GM10847 (cell line): ENCODE data around the gene TRIM26.

Source experiments
- POLR2A ChIP-seq: IDR thresholded peaks from 2 replicates; pipeline ENCODE4 v1.6.1; 2011; ENCODE audit not compliant: insufficient read length; ENCODE audit errors: extremely low read depth

Gene TRIM26

DNA sequence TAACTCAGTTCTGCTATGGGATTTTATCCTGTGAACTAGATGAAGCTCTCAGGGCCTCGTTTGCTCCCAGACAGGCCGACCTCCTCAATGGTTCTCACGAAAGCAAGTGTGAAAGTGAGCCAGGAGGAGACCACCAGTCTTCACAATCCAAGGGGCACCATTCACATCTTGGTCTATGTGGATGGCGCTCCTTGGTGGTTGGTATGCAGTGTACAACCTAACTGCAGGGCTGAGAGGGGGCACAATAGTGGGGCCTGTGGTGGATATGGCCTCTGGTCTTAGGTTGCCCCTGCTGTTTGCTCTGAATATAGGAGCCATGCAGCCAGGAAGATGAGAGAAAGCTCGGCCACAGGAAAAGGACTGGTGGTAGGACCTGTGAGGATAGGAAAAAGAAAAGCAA, 24.7 kb downstream of the TRIM26 start:
- TF ChIP-seq POLR2A: no peak

DNA sequence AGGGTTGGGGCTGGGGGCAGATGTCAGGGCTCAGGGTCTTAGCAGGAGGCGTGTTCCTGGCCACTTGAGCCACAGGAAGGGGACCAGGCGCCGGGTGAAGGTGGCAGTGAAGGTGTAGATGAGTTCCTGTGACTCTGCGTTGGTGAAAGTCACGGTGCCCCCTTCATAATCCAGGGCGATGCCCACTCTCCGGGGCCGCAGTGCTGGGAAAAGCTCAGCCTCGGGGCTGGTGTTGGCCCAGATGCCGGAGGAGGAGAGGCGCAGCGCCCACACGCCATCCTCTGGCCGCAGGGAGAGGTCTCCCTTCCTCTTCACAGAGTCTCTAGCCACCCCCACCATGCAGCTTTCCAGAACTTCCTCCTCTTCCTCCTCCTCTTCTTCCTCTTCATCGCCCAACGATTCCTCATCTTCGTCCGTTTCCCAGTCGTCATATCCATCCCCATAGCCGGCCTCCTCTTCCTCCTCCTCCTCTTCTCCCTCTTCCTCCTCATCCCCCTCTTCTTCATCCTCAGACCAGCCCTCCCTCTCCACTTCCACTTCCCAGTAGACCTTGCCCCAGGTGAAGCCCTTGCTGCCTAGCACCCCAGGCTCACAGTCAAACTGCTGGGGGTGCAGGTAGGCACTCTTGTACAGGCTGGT, 27.2 kb downstream of the TRIM26 start:
- no peak for TF ChIP-seq POLR2A

DNA sequence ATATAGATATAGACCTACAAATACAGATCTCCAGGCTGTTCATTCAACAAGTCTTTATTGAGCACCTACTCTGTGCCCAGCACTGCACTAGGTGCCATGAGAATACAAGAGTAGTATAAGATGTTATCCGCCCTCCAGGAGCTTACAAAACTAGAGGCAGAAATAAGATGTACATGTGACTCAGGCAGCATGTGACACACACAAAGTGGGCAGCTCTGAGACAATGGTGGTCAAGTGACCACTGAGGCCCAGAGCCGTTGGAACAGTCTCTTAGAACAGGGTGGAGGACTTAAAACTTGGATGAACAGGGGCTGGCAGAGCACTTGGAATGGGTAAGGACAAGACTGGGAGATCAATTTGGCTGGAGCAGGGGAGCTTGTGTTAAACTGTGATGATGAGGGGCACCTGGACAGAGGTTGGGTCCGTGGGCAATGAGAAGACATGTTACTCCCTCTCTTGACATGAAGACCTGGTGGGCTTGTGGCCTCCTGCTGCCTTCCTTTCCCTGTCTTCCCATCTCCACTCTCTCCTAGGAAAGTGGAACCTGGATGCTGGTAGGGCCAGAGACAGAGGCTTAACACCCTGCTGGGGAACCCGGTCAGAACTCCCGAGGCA, 28.7 kb downstream of the TRIM26 start:
- TF ChIP-seq POLR2A: no peak

DNA sequence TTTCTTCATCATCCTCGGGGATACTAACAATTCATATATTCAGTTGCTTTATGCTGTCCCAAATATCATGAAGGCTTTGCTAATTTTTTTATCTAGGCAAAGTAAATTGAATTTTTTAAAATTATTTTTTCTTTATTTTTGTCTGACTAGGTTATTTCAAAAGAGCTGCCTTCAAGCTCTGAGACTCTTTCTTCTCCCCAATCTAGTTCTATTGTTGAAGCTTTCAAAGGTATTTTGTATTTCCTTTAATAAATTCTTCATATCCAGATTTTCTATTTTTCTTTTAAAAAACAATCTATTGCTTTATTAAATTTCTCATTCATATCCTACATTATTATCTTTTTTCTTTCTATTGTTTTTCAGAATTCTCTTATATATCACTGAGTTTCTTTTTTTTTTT, 33.1 kb downstream of the TRIM26 start:
- no peak for TF ChIP-seq POLR2A

DNA sequence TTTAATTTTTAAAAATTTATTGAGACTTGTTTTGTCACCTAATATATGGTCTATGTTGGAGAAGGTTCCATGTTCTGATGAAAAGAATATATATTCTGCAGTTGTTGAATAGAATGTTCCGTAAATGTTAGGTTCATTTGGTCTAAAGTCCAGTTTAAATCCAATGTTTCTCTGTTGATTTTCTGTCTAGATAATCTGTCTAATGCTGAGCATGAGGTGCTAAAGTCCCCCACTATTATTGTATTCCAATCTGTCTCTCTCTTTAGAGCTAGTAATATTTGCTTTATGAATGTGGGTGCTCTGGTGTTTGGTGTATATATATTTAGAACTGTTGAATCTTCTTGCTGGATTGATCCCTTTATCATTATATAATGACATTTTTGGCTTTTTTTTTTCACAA, 34.4 kb downstream of the TRIM26 start:
- no peak for TF ChIP-seq POLR2A

DNA sequence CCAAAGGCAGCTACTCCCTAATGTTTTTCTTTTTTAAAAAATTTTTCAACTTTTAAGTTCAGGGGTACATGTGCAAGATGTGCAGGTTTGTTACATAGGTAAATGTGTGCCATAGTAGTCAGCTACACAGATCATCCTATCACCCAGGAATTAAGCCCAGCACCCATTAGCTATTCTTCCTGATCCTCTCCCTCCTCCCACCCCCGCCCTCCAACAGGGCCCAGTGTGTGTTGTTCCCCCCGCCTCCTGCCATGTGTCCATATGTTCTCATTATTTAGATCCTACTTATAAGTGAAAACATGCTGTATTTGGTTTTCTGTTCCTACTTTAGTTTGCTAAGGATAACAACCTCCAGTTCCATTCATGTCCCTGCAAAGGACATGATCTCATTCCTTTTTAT, 37.4 kb downstream of the TRIM26 start:
- no peak for TF ChIP-seq POLR2A

DNA sequence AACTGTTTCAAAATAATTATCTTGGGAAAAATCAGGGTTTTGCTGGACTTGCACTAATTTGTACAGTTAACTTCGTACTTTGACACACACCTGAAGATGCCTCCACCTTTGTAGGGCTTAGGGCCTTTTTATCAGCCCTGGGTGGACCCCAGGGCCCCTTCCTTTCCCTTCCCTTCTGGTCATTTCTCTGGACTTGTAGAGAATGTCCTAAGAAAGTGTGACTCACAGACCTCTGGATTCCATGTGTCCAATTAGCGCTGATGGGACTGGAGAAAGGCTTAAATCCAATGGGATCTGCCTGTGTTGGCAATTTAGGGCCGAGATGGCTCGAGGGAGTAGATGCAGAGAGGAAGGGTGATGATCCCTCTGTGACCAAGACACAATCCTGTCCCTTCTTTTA, 40.5 kb downstream of the TRIM26 start:
- no peak for TF ChIP-seq POLR2A

DNA sequence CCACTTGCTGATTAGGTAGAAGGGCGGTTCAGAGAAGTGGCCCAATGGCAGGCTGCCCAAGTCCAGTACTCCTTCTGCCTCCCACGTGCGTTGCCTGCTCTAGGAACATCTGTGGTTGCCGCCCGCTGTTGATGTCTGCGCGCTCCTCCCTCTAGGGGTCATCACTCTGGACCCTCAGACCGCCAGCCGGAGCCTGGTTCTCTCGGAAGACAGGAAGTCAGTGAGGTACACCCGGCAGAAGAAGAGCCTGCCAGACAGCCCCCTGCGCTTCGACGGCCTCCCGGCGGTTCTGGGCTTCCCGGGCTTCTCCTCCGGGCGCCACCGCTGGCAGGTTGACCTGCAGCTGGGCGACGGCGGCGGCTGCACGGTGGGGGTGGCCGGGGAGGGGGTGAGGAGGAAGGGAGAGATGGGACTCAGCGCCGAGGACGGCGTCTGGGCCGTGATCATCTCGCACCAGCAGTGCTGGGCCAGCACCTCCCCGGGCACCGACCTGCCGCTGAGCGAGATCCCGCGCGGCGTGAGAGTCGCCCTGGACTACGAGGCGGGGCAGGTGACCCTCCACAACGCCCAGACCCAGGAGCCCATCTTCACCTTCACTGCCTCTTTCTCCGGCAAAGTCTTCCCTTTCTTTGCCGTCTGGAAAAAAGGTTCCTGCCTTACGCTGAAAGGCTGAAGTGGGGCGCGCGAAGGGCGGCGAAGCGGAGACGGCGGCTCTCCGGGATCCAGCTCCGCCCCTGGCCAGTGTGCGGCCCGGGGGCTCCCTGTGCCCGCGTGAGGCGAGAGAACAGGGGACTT, 41.3 kb downstream of the TRIM26 start:
- TF ChIP-seq POLR2A: no peak

DNA sequence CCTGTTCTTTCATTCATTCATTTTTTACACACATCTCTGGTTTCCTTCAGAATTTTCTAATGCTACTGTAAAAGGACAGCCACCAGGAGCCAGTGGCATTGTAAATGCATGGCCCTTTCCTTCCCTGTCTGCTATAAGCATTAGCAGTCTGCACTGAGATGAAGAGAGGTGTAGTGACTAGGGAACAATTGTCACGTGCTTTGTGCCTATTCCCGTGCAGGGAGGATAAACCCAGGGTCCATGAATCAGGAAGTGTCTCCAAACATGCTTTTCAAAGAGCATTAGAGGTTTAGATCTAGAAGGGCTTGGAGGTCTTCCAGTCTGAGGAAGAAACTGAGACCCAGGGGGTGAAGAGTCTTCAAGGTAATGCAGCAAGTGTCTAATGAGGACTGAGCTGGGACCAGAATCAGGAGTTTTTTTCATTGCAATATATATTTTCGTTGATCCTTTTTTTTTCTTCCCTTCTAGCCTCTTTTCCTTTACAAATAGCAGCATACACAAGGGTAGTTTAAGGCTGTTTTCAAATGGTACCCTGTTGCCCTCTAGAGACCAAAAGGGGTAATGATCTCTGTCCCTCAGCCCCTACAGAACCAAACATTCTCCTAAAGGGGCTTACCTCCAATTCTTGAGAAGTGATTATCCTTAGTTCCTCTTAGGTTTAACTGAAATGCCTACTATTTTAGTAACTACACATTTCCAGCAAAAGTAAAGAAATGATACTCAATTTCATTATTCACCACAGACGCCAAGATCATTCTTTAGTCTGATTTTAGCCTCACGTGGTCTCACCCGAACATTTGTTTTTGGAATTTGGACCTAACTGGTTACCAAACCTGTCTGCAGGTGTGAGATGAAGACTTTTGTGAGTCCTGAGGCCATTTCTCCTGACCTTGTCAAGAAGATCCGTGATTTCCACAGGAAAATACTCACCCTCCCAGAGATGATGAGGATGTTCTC, 43.3 kb downstream of the TRIM26 start:
- no peak for TF ChIP-seq POLR2A

DNA sequence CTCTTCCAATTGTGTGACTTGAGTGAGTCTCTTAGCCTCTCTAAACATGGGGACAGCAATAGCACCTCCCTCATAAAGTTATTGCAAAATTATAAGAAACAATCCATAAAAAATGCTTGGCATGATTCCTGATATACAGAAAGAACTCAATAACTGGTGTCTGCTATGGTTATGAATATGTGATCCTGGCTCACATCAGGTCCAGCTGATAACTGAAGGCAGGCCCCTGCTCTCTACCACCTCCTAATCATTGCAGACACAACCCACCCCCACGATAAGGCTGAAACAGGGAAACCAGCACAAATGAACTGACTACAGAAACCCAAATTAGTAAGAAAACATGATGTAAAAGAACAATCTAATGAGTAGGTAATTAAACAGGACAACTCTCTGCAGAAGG, 44.5 kb downstream of the TRIM26 start:
- no peak for TF ChIP-seq POLR2A

DNA sequence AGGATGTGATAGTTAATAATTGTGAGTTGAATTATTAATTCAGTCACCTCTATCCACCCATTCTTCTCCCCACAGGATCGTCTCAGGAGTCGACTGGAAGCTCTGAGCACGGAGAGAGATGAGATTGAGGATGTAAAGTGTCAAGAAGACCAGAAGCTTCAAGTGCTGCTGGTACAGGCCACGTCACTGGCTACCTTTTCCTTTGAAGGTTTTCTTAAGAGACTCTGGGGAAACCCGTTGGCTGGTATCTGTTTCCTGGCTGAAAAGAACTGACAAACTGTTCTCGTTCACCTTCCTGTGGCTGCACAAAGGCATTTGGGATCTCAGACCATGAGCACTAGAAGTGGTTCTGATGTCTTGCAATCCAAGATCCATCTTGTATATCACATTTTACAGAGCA, 46.1 kb downstream of the TRIM26 start:
- no peak for TF ChIP-seq POLR2A

DNA sequence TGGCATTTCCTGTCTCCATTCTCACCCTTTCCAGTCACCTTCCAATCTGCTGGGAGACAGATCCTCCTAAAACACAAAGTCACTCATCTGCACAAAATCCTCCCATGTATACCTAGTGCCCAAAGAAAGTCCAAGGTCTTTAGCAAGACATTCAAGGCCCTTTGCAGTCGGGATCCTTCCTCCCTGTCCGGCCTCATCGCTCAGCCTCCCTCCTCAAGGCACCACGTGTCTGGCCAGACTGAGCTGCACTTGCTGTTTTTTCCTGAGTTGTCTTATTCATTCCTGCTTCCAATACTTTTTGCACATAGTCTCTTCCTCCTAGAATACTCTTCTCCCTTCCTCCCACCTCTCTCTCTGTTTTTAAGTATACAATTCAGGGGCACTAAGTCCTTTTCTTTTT, 48.5 kb downstream of the TRIM26 start:
- TF ChIP-seq POLR2A: no peak

DNA sequence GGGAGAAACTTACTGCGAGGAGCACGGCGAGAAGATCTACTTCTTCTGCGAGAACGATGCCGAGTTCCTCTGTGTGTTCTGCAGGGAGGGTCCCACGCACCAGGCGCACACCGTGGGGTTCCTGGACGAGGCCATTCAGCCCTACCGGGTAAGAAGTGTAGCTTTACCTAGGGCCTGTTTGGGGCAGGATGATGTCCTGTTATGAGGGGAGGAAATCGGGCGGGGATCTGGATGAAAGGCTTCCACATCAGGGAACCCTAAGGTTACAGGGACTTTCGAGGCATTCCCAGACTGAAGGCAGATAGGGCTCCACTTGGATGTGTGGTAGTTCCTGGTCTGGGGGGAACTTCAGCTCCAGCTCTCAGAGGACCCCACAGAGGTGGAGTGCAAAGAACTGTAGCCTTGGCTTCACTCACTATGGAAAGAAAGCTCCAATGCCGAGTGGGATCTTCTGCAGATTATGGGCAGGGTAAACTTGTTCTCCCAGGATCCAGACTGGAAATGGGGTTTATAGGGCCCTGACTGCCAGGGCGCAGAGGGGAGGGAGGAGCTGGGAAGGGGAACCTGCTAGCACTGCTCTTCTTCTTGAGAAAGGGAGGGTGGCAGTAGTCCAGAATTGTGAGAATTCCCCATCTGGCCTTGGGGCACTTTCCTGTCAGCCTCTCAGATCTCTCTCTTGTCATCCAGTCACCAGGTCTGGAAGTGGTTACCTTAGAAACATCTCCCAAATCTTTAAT, 49.1 kb downstream of the TRIM26 start:
- TF ChIP-seq POLR2A: no peak

DNA sequence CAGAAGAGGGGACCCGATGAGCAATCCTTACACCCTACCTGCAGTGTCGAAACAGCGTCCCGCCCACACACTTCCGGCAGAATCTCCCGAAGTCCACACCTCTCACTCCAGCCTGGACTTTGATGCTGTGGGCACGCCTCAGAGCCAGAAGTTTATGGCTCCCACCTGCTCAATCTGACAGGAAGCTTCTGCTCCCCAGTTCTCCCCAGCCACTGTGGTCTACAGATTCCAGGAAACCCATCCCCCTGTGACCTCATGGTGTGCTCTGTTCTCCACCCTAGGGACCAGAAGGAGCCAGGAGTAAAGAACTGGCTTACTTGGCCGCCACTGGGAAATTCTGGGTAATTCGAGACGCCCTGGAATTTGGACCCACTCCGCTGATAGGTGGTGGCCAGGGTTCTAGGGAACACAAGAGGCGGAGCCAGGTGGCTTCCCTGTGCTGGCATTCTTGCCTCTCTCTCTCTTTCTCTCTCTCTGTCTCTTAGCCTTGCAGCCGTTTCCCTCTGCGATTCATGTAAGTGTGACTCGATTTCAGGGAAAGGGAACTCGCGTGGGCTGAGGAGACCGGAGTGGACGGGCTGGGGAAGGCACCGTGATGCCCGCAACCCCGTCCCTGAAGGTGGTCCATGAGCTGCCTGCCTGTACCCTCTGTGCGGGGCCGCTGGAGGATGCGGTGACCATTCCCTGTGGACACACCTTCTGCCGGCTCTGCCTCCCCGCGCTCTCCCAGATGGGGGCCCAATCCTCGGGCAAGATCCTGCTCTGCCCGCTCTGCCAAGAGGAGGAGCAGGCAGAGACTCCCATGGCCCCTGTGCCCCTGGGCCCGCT, 49.9 kb downstream of the TRIM26 start, which contains the start of gene TRIM15:
TSS of gene TRIM15 (plus strand) at position 457 of the 828 bp plus-strand sequence. CDS start at position 596, 139 bp downstream.
- no peak for TF ChIP-seq POLR2A
